Kidney (tissue), 14 donors: Measurements from ENCODE around the gene CMIP. TPM values are rescaled to one million over a fixed set of nuclear protein-coding genes. Genes with fewer than 3 reads are reported as not detected.

ENCODE experiments used
- DNase-seq, 5 donors: peaks; one replicate each; pipeline ENCODE4 v3.0.0-alpha.2; 2013 to 2020
- FAIRE-seq: peaks from 2 replicates; lab custom pipeline; 2012; peaks lifted over from hg19 to GRCh38; lab: Jason Lieb, UNC
- H3K27ac ChIP-seq, 2 donors: one replicate each; pipeline ENCODE4 v1.7.0; 2013; ENCODE audit warnings: low read depth in 2 of 2, low read length in 2 of 2, inconsistent platforms in 1 of 2
- H3K27me3 ChIP-seq: one replicate; pipeline ENCODE4 v1.7.1; 2013; ENCODE audit warnings: low read length, inconsistent platforms; ENCODE audit not compliant: control insufficient read depth, insufficient read depth
- H3K36me3 ChIP-seq, 3 donors: one replicate each; pipeline versions ENCODE4 v1.7.0 to v1.7.1; 2013; ENCODE audit warnings: low read length in 3 of 3, control low read depth in 1 of 3, inconsistent platforms in 1 of 3; ENCODE audit not compliant: insufficient read depth in 3 of 3, control insufficient read depth in 2 of 3
- H3K4me1 ChIP-seq, 3 donors: one replicate each; pipeline versions ENCODE4 v1.7.0 to v1.7.1; 2013; ENCODE audit warnings: low read length in 3 of 3, inconsistent platforms in 1 of 3, low read depth in 1 of 3; ENCODE audit not compliant: control insufficient read depth in 2 of 3, insufficient read depth in 2 of 3
- H3K4me3 ChIP-seq, 3 donors: one replicate each; pipeline versions ENCODE4 v1.7.0 to v1.8.1; 2013; ENCODE audit warnings: low read length in 3 of 3, control low read depth in 1 of 3, inconsistent platforms in 1 of 3
- H3K9ac ChIP-seq, 3 donors: one replicate each; pipeline versions ENCODE4 v1.7.0 to v1.7.1; 2013; ENCODE audit warnings: low read length in 3 of 3, control low read depth in 1 of 3, inconsistent platforms in 1 of 3
- H3K9me3 ChIP-seq, 3 donors: one replicate each; pipeline versions ENCODE4 v1.7.0 to v1.7.1; 2013; ENCODE audit warnings: low read length in 3 of 3, control low read depth in 1 of 3, inconsistent platforms in 1 of 3; ENCODE audit not compliant: control insufficient read depth in 2 of 3, insufficient read depth in 1 of 3
- intact Hi-C: fragments of 100-400 bp; cut with DNase I; formaldehyde crosslinking; loops from one replicate; pipeline ENCODE4 v1.11.1; 2022
- polyA plus RNA-seq: library from polyadenylated mRNA; stranded (reverse); fragments of 350-450 nt; fragmentation: Illumina TruSeq; extraction: RNeasy Lipid Tissue Mini Kit (QIAGEN cat#74804); gene quantifications from one replicate; pipeline ENCODE4 v1.2.3, GENCODE V29; 2014; ENCODE audit warnings: low read depth, low replicate concordance; ENCODE audit not compliant: insufficient read depth
- total RNA-seq: library from RNA; stranded (reverse); fragmentation: NEBNext Ultra II Directional; extraction: Animal tissue kit (Norgen Biotek cat#: 25700); gene quantifications from one replicate; pipeline ENCODE4 v1.2.1, GENCODE V29; 2021
- TF ChIP-seq, protein P1 (sequence below): IDR thresholded peaks from 3 replicates; pipeline ENCODE4 v1.5.1; 2012; ENCODE audit warnings: mild to moderate bottlenecking, moderate library complexity, borderline replicate concordance; ENCODE audit not compliant: insufficient read depth; ENCODE audit errors: extremely low read depth
- donor health status: control.
- donor health status: control.
- donor health status: control.
- donor health status: control.
- donor health status: control.
- donor health status: DM: yes; HTN: yes; CAD: no.
- donor health status: Normal renal cell carcinoma (clear cell type).

CMIP gene
- total and polyA plus RNA-seq, 2 donors from 2014 or later: 16.6 to 65.7 TPM

DNA sequence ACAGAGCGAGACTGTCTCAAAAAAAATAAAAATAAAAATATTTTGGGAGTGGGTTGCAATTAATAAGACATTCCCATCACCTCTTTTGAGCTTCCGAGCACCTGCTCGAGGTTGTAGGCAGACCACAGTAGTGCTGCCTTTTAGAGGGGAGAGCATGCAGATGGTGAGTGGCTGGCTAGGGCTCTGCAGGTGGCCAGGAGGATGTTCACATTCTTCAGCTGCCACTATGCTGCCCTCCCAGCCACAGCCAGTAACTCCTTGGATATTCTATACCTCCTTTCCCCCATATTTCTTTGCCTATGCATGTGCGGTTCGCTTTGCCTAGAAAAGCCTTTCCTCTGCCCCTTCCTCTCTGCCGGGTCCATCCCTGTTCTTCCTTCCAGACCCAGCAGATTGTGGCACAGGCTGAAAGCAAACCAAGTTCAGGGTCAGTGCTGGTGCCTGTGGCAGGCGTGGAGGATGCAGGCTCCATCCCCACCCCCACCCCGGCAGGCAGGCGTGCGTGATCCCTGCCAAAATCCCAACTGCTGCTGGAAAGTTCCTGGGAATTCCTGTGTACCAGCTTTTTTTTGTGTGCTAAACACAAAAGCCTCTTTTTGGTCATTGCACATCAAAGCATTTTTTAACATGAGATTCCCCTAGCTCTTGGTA lies 33.8 kb upstream of the CMIP start:
- TF ChIP-seq, protein P1, sequence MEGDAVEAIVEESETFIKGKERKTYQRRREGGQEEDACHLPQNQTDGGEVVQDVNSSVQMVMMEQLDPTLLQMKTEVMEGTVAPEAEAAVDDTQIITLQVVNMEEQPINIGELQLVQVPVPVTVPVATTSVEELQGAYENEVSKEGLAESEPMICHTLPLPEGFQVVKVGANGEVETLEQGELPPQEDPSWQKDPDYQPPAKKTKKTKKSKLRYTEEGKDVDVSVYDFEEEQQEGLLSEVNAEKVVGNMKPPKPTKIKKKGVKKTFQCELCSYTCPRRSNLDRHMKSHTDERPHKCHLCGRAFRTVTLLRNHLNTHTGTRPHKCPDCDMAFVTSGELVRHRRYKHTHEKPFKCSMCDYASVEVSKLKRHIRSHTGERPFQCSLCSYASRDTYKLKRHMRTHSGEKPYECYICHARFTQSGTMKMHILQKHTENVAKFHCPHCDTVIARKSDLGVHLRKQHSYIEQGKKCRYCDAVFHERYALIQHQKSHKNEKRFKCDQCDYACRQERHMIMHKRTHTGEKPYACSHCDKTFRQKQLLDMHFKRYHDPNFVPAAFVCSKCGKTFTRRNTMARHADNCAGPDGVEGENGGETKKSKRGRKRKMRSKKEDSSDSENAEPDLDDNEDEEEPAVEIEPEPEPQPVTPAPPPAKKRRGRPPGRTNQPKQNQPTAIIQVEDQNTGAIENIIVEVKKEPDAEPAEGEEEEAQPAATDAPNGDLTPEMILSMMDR: no peak
- DNase-seq: peak in 3 of 5 donors; percentile 21 to 33 (median 23)

GRCh38 chr16:81413245-81413990 lies 31.2 kb upstream of the CMIP start:
- TF ChIP-seq, protein P1: no peak
- no peaks in the 10 kb centered on the region for H3K27me3 ChIP-seq
- H3K9ac ChIP-seq: no peak overlapping the region
- no peaks in the 10 kb centered on the region for H3K36me3 ChIP-seq
- no peaks in the 10 kb centered on the region for H3K9me3 ChIP-seq
- DNase-seq (no peak), FAIRE-seq (no peak)
- intact Hi-C loops: no loop called here
- no peaks in the 10 kb centered on the region for H3K4me1 ChIP-seq
- no peak overlapping the region for H3K27ac ChIP-seq
- H3K4me3 ChIP-seq: no peak overlapping the region

More for the DNA sequence above, 33.8 kb upstream of the CMIP start:
- H3K4me1 ChIP-seq: no peaks in the 10 kb centered on the region
- H3K36me3 ChIP-seq: no peaks in the 10 kb centered on the region
- H3K27ac ChIP-seq: no peak overlapping the region
- no peak overlapping the region for H3K4me3 ChIP-seq
- H3K27me3 ChIP-seq: no peaks in the 10 kb centered on the region
- no peak for FAIRE-seq
- no peaks in the 10 kb centered on the region for H3K9me3 ChIP-seq
- intact Hi-C loops: no loop called here
- H3K9ac ChIP-seq: no peak overlapping the region

DNA sequence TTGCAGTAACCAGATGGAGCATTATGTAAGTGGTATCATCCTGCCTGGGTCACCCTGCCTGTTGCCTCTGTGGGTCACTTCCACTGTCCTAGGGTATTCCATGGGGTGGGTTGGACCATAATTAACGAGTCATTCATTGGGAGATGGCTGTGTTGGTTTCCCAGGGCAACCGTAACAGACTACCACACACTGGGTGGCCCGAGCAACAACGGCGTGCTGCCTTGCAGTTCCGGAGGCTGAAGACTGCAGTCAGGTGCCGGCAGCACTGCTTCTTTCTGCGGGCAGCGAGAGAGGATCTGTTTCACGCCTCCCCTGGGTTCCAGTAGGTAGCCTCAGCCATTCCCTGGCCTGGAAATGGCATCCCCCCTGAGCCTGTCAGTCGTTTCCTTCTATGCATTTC lies 28.9 kb upstream of the CMIP start:
- Histone ChIP-seq H3K36me3 (no peaks in the 10 kb centered on the region), H3K9ac (no peak overlapping the region), H3K4me3 (no peak overlapping the region), H3K9me3 (no peaks in the 10 kb centered on the region), H3K27ac (no peak overlapping the region), H3K4me1 (no peaks in the 10 kb centered on the region), H3K27me3 (no peaks in the 10 kb centered on the region)
- TF ChIP-seq, protein P1: no peak
- FAIRE-seq: no peak
- peak in 3 of 5 donors; percentile 57 to 75 (median 62) for DNase-seq
- intact Hi-C loops: no loop called here
